SK-N-MC (cell line): ENCODE results near the gene STYXL1.

ENCODE experiments used
- EZH2 ChIP-seq: fragments of 200-600 bp; sonication (generic); IDR thresholded peaks from one replicate; pipeline ENCODE4 v1.6.1; 2017; ENCODE audit warnings: antibody characterized with exemption
- POLR2AphosphoS5 ChIP-seq: IDR thresholded peaks from 2 replicates; pipeline ENCODE4 v1.6.1; 2012; ENCODE audit warnings: mild to moderate bottlenecking, low read depth, low read length, borderline replicate concordance

DNA sequence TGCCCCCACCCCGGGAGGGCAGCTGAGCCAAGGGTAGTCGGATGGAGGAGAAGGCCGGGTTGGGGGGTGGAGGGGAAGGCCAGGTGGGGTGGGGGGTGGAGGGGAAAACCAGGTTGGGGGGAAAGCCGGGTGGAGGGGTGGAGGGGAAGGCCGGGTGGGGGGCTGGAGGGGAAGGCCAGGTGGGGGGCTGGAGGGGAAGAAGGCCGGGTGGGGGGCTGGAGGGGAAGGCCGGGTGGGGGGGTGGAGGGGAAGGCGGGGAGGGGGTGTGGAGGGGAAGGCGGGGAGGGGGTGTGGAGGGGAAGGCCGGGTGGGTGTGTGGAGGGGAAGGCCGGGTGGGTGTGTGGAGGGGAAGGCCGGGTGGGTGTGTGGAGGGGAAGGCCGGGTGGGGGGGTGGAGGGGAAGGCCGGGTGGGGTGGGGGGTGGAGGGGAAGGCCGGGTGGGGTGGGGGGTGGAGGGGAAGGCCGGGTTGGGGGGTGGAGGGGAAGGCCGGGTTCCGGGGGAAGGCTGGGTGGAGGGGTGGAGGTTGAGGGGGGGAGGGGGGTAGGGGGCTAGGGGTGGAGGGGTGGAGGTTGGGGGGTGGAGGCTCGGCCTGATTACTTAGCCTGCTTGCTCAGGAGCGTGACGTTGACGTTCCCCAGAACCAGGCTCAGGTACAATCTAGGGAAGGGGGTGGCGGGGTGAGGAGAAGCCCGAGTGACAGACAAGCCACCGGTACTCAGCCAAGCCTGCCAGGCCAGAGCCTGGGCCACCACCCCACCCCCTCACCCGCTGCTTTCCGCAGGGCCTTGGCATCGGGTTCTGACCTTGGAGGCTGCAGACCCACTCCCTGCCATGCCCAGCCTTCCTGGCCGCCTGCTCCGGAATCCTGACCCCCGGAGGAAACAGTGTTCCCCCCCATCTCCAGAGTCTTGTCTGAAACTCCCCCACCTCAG, 59.0 kb downstream of the STYXL1 start:
- TF ChIP-seq EZH2 (no peak), POLR2AphosphoS5 (no peak)
